AG04449 (cell line): Measurements from ENCODE around the gene U2SURP.

Experiments used
- CTCF ChIA-PET: fragments of 350-600 bp; formaldehyde crosslinking; extraction: SDS; loops from one replicate; lab custom pipeline; 2021; ENCODE audit warnings: antibody characterized with exemption; lab: Yijun Ruan, JAX
- POLR2A ChIA-PET: fragments of 400-600, 350-600 bp; formaldehyde crosslinking; extraction: SDS; loops from one replicate; lab custom pipeline; 2020; ENCODE audit warnings: antibody characterized with exemption, inconsistent platforms; lab: Yijun Ruan, JAX
- DNase-seq: peaks from one replicate; pipeline ENCODE4 v3.0.0-alpha.2; 2010; ENCODE audit warnings: low read depth, low spot score
- H3K4me3 ChIP-seq: 2 replicates; pipeline ENCODE4 v1.5.1; 2011; ENCODE audit warnings: low read depth, mild to moderate bottlenecking, control low read depth, low read length
- CTCF ChIP-seq: IDR thresholded peaks from one replicate; pipeline ENCODE4 v1.5.1; 2011; ENCODE audit warnings: mild to moderate bottlenecking, moderate library complexity, low read length, control low read depth, inconsistent platforms; ENCODE audit not compliant: insufficient read depth; ENCODE audit errors: missing control alignments

U2SURP gene

GRCh38 chr3:143080196-143080595 is 78.8 kb downstream of the U2SURP start:
- POLR2A ChIA-PET, result no interaction called here
- CTCF ChIA-PET, result no interaction called here

GRCh38 chr3:143081365-143081764 is 80.0 kb downstream of the U2SURP start:
- DNase-seq, result no peak
- POLR2A ChIA-PET, result no interaction called here
- CTCF ChIA-PET, result interaction anchor here (1.1 kb wide), 1 partner anchor 10 kb away, joined by 3 read pairs; no protein-coding TSS in a partner anchor

More at GRCh38 chr3:143080196-143080595, 78.8 kb downstream of the U2SURP start:
- no peak for TF ChIP-seq CTCF
- DNase-seq, result no peak
- no peak overlapping the region for H3K4me3 ChIP-seq

GRCh38 chr3:143081844-143082778 is 80.7 kb downstream of the U2SURP start:
- DNase-seq, result no peak
- H3K4me3 ChIP-seq, result no peak overlapping the region
- no peak for TF ChIP-seq CTCF
- ChIA-PET CTCF (no interaction called here), POLR2A (no interaction called here)

More at GRCh38 chr3:143081365-143081764, 80.0 kb downstream of the U2SURP start:
- TF ChIP-seq CTCF, result no peak
- H3K4me3 ChIP-seq, result no peak overlapping the region

- ChIA-PET POLR2A (no interaction called here), CTCF (interaction anchor here (0.8 kb wide), 1 partner anchor 561 kb away, joined by 3 read pairs; no protein-coding TSS in a partner anchor)
- no peak overlapping the region for H3K4me3 ChIP-seq
- DNase-seq, result no peak
- no peak for TF ChIP-seq CTCF
Observed at GRCh38 chr3:143083781-143084180, 82.4 kb downstream of the U2SURP start.

- no peak overlapping the region for H3K4me3 ChIP-seq
- CTCF ChIA-PET, result interaction anchor here (0.8 kb wide), 1 partner anchor 589 kb away, joined by 3 read pairs; no protein-coding TSS in a partner anchor
- DNase-seq, result no peak
- POLR2A ChIA-PET, result no interaction called here
- no peak for TF ChIP-seq CTCF
Observed at GRCh38 chr3:143084856-143085731, 83.7 kb downstream of the U2SURP start.

GRCh38 chr3:143088835-143089234 is 87.5 kb downstream of the U2SURP start:
- no peak for DNase-seq
- TF ChIP-seq CTCF, result no peak
- ChIA-PET POLR2A (no interaction called here), CTCF (no interaction called here)
- H3K4me3 ChIP-seq, result no peak overlapping the region
